ENCODE measurements around the gene ID1. TPM values are rescaled to one million over a fixed set of nuclear protein-coding genes. Genes with fewer than 3 reads are reported as not detected.
"Not testable (repeated sequence)": the region's sequence is repeated elsewhere in the genome, so short reads cannot be mapped to it uniquely, and the experiment has no call there.

ID1 gene
- polyA plus RNA-seq, 2 of the 4 experiments (the other 2 are of a cell fraction): 237 to 432 TPM

- TF ChIP-seq HMGXB4 (CRISPR knock-in tag; IDR thresholded peaks at IDR 0.05; ENCODE audit: borderline replicate concordance): 0 out of 2 replicates have a peak, but pooled peaks have one; percentile 7
- TF ChIP-seq, protein P1, sequence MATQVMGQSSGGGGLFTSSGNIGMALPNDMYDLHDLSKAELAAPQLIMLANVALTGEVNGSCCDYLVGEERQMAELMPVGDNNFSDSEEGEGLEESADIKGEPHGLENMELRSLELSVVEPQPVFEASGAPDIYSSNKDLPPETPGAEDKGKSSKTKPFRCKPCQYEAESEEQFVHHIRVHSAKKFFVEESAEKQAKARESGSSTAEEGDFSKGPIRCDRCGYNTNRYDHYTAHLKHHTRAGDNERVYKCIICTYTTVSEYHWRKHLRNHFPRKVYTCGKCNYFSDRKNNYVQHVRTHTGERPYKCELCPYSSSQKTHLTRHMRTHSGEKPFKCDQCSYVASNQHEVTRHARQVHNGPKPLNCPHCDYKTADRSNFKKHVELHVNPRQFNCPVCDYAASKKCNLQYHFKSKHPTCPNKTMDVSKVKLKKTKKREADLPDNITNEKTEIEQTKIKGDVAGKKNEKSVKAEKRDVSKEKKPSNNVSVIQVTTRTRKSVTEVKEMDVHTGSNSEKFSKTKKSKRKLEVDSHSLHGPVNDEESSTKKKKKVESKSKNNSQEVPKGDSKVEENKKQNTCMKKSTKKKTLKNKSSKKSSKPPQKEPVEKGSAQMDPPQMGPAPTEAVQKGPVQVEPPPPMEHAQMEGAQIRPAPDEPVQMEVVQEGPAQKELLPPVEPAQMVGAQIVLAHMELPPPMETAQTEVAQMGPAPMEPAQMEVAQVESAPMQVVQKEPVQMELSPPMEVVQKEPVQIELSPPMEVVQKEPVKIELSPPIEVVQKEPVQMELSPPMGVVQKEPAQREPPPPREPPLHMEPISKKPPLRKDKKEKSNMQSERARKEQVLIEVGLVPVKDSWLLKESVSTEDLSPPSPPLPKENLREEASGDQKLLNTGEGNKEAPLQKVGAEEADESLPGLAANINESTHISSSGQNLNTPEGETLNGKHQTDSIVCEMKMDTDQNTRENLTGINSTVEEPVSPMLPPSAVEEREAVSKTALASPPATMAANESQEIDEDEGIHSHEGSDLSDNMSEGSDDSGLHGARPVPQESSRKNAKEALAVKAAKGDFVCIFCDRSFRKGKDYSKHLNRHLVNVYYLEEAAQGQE (IDR thresholded peaks at IDR 0.05): 0 out of 2 replicates have a peak, but pooled peaks have one; percentile 4
- TF ChIP-seq, protein P2, sequence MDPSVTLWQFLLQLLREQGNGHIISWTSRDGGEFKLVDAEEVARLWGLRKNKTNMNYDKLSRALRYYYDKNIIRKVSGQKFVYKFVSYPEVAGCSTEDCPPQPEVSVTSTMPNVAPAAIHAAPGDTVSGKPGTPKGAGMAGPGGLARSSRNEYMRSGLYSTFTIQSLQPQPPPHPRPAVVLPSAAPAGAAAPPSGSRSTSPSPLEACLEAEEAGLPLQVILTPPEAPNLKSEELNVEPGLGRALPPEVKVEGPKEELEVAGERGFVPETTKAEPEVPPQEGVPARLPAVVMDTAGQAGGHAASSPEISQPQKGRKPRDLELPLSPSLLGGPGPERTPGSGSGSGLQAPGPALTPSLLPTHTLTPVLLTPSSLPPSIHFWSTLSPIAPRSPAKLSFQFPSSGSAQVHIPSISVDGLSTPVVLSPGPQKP (IDR thresholded peaks at IDR 0.05; ENCODE audit: low read depth, low read length): no peak
- TF ChIP-seq, protein P3, sequence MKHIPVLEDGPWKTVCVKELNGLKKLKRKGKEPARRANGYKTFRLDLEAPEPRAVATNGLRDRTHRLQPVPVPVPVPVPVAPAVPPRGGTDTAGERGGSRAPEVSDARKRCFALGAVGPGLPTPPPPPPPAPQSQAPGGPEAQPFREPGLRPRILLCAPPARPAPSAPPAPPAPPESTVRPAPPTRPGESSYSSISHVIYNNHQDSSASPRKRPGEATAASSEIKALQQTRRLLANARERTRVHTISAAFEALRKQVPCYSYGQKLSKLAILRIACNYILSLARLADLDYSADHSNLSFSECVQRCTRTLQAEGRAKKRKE (CRISPR knock-in tag; IDR thresholded peaks at IDR 0.05; ENCODE audit: low read depth): no peak
- TF ChIP-seq RFX5 (IDR thresholded peaks at IDR 0.05): no peak
- TF ChIP-seq KDM1A (IDR thresholded peaks at IDR 0.05; ENCODE audit: low read depth): peak; percentile 49; the same call in 1 of the 2 replicates
- no peak for TF ChIP-seq PHF8 (IDR thresholded peaks at IDR 0.05; ENCODE audit: borderline replicate concordance, low read depth)
Observed at GRCh38 chr20:31573555-31574321, 31.4 kb upstream of the ID1 start (continued).

- CTCF ChIA-PET: interaction anchor here (6.2 to 28.4 kb wide), 3 partner anchors 12 to 32 kb away, joined by 42 to 903 read pairs (median 549); partner anchors contain the start of gene ID1
- POLR2A ChIA-PET: interaction anchor here (3.6 kb wide), 1 partner anchor 31 kb away, joined by 214 read pairs; the partner anchor contains the start of gene ID1
- not testable (repeated sequence) for H3K4me2 ChIP-seq
Observed at GRCh38 chr20:31574986-31575385, 30.1 kb upstream of the ID1 start.

DNA sequence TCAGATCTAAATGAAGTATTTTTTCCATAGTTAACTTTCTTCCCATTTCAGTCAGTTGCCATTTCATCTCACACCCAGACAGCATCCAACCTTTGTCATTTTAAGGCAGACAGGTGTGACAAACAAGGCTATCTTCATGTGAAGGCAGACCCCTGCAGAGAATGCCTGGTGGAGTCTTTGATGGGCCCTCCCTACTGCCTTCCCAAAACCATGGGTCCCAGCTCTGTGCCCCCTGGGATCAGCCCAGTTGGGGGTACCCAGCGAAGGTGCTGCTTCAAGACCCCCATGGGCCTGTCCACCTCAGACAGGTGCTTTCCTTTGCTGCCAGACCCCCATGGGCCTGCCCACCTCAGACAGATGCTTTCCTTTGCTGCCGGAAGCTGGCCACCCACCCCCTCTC lies 28.3 kb upstream of the ID1 start:
- no peak for FAIRE-seq

More at GRCh38 chr20:31574986-31575385, 30.1 kb upstream of the ID1 start:
- not testable (repeated sequence) for DNase-seq (ENCODE audit: low read depth in 1 of 2, low spot score in 1 of 2); FAIRE-seq; ATAC-seq; H3K4me3 ChIP-seq; H3K9me3 ChIP-seq
- peak overlapping the region; percentile 93 to 99; a peak in 5 of 6 replicates for H3K27ac ChIP-seq
- WGBS (ENCODE audit: missing lambda C conversion rate): 94% methylated on average over 10 of the region's 10 CpGs
- peaks cover 33% of the 10 kb centered on the region for H3K4me1 ChIP-seq

More for the DNA sequence above, 28.3 kb upstream of the ID1 start:
- Histone ChIP-seq H3K4me1 (peaks cover 18% of the 10 kb centered on the region), H3K9me3 (no peaks in the 10 kb centered on the region), H3K27ac (peak overlapping the region; percentile 15 to 93; a peak in 3 of 6 replicates), H3K4me3 (no peak overlapping the region), H3K4me2 (no peak overlapping the region)
- CTCF ChIA-PET: interaction anchor here (1.0 to 28.4 kb wide), 4 partner anchors 10 to 30 kb away, joined by 3 to 903 read pairs (median 296); partner anchors contain the start of gene ID1
- ATAC-seq (no peak), DNase-seq (ENCODE audit: low read depth in 1 of 2, low spot score in 1 of 2) (no peak)
- 75% methylated on average over 2 of the region's 2 CpGs for WGBS (ENCODE audit: missing lambda C conversion rate)
- POLR2A ChIA-PET: interaction anchor here (0.7 to 3.2 kb wide), 2 partner anchors 28 to 32 kb away, joined by 5 to 10 read pairs; partner anchors contain the start of gene ID1
- no peak for TF ChIP-seq BHLHE40 (IDR thresholded peaks at IDR 0.05; ENCODE audit: low read depth, low read length)
- no peak for TF ChIP-seq CBX8 (IDR thresholded peaks at IDR 0.05)
- TF ChIP-seq JUN (IDR thresholded peaks at IDR 0.05): no peak
- TF ChIP-seq RNF2 (IDR thresholded peaks at IDR 0.05; ENCODE audit: borderline replicate concordance, low read depth): no peak
- TF ChIP-seq RFX5 (IDR thresholded peaks at IDR 0.05): no peak
- no peak for TF ChIP-seq POLR2A (IDR thresholded peaks at IDR 0.05; ENCODE audit: low read length)
- no peak for TF ChIP-seq MYC (IDR thresholded peaks at IDR 0.05; ENCODE audit: borderline replicate concordance, low read length)
- no peak for TF ChIP-seq RARB (CRISPR knock-in tag; IDR thresholded peaks at IDR 0.05)
- no peak for TF ChIP-seq ZNF302 (CRISPR knock-in tag; IDR thresholded peaks at IDR 0.05)
- no peak for TF ChIP-seq HEYL (CRISPR knock-in tag; IDR thresholded peaks at IDR 0.05)
- no peak for TF ChIP-seq SMC3 (IDR thresholded peaks at IDR 0.05)
- TF ChIP-seq ESRRA (IDR thresholded peaks at IDR 0.05; ENCODE audit: borderline replicate concordance, low read length): no peak
- TF ChIP-seq EHF (CRISPR knock-in tag; IDR thresholded peaks at IDR 0.05): no peak
- TF ChIP-seq TFCP2L1 (CRISPR knock-in tag; IDR thresholded peaks at IDR 0.05): no peak

Measured in A549 (cell line).